Esophagus muscularis mucosa (tissue), 4 donors: ENCODE data around the gene FCHSD1.

Source experiments
- EP300 ChIP-seq: sonication (generic); formaldehyde crosslinking; IDR thresholded peaks from one replicate; pipeline ENCODE4 v1.6.1; 2017; ENCODE audit warnings: antibody characterized with exemption
- POLR2A ChIP-seq: fragments of 450-650 bp; IDR thresholded peaks from one replicate; pipeline ENCODE4 v1.6.1; 2017; ENCODE audit warnings: antibody characterized with exemption, moderate library complexity, mild to moderate bottlenecking, low read depth
- POLR2AphosphoS5 ChIP-seq, 2 donors: sonication (generic); formaldehyde crosslinking; IDR thresholded peaks; one replicate each; pipeline ENCODE4 v1.6.1; 2017; ENCODE audit warnings: antibody characterized with exemption in 2 of 2
- TF ChIP-seq, protein P1 (sequence below), 3 experiments: fragments of 200-600 bp in 2 of 3; fragments of 450-650 bp in 1 of 3; sonication (generic) in 2 of 3; IDR thresholded peaks; one replicate each; pipeline ENCODE4 v1.5.1; 2017 to 2019; ENCODE audit warnings: antibody characterized with exemption in 3 of 3, mild to moderate bottlenecking in 2 of 3, moderate library complexity in 1 of 3

DNA sequence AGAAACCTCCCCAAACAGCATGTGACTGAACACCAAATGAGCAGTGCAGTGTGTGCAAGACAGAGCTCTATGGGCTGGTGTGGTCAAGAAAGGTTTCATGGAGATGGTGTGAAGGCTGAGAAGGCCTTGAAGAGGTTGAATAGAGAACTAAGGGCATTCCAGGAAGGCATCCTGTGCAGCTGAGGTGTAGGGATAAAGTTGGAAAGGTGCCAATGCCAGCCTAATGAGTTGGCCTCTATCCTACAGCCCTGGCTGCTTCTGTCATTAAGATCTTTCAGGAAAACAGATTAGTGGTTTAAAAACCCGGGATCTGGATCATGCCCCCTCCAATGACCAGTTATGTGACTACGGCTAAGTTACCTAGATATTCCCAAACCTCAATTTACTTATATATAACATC, 18.6 kb downstream of the FCHSD1 start:
- TF ChIP-seq, protein P1, sequence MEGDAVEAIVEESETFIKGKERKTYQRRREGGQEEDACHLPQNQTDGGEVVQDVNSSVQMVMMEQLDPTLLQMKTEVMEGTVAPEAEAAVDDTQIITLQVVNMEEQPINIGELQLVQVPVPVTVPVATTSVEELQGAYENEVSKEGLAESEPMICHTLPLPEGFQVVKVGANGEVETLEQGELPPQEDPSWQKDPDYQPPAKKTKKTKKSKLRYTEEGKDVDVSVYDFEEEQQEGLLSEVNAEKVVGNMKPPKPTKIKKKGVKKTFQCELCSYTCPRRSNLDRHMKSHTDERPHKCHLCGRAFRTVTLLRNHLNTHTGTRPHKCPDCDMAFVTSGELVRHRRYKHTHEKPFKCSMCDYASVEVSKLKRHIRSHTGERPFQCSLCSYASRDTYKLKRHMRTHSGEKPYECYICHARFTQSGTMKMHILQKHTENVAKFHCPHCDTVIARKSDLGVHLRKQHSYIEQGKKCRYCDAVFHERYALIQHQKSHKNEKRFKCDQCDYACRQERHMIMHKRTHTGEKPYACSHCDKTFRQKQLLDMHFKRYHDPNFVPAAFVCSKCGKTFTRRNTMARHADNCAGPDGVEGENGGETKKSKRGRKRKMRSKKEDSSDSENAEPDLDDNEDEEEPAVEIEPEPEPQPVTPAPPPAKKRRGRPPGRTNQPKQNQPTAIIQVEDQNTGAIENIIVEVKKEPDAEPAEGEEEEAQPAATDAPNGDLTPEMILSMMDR (IDR thresholded peaks at IDR 0.05), result no peak
- TF ChIP-seq POLR2AphosphoS5 (IDR thresholded peaks at IDR 0.05) (no peak), POLR2A (no peak), EP300 (no peak)
